Neural cell (in vitro differentiated cells): Measurements from ENCODE around the gene RNF225. TPM values are rescaled to one million over a fixed set of nuclear protein-coding genes. Genes with fewer than 3 reads are reported as not detected.

ENCODE experiments used
- H2AFZ ChIP-seq: fragments of 200-600, 300-800 bp; sonication (generic), shearing (Covaris generic); 2 replicates; pipeline ENCODE4 v1.6.0; 2014; ENCODE audit warnings: low read depth, mild to moderate bottlenecking, antibody characterized with exemption, low read length, moderate library complexity
- H3F3A ChIP-seq: fragments of 200-600 bp; shearing (Covaris generic); 2 replicates; pipeline ENCODE4 v1.6.1; 2016; ENCODE audit warnings: mild to moderate bottlenecking, moderate library complexity, mixed read lengths, antibody characterized with exemption, low read length; ENCODE audit not compliant: insufficient read depth, poor library complexity, severe bottlenecking
- H3K27ac ChIP-seq: fragments of 200-600, 300-800 bp; sonication (generic), shearing (Covaris generic); 2 replicates; pipeline ENCODE4 v1.5.1; 2014; ENCODE audit warnings: mild to moderate bottlenecking, low read length, moderate library complexity
- H3K27me3 ChIP-seq: fragments of 300-800, 200-600 bp; sonication (generic), shearing (Covaris generic); 2 replicates; pipeline ENCODE4 v1.6.0; 2014; ENCODE audit warnings: mild to moderate bottlenecking, low read depth, low read length, moderate library complexity; ENCODE audit not compliant: insufficient read depth
- H3K36me3 ChIP-seq: fragments of 300-800, 200-600 bp; sonication (generic), shearing (Covaris generic); 2 replicates; pipeline ENCODE4 v1.5.1; 2014; ENCODE audit warnings: mild to moderate bottlenecking, antibody characterized with exemption, low read length, moderate library complexity; ENCODE audit not compliant: insufficient read depth
- H3K4me2 ChIP-seq: fragments of 300-800, 200-600 bp; sonication (generic), shearing (Covaris generic); 2 replicates; pipeline ENCODE4 v1.6.0; 2014; ENCODE audit warnings: mild to moderate bottlenecking, low read length
- H3K4me3 ChIP-seq: fragments of 300-800, 200-600 bp; sonication (generic), shearing (Covaris generic); 2 replicates; pipeline ENCODE4 v1.5.1; 2014; ENCODE audit warnings: mild to moderate bottlenecking, low read length, moderate library complexity
- H3K79me2 ChIP-seq: fragments of 200-600 bp; shearing (Covaris generic); replicated peaks from 2 replicates; pipeline ENCODE4 v1.6.0; 2014; ENCODE audit warnings: mild to moderate bottlenecking, low read length, moderate library complexity; ENCODE audit not compliant: insufficient read depth
- H3K9ac ChIP-seq: fragments of 300-800, 200-600 bp; sonication (generic), shearing (Covaris generic); 2 replicates; pipeline ENCODE4 v1.6.1; 2016; ENCODE audit warnings: mild to moderate bottlenecking, low read length, mixed read lengths
- H3K9me2 ChIP-seq: fragments of 200-600 bp; shearing (Covaris generic); 2 replicates; pipeline ENCODE4 v1.6.1; 2016; ENCODE audit warnings: mild to moderate bottlenecking, low read length, mixed read lengths; ENCODE audit not compliant: insufficient read depth
- H3K9me3 ChIP-seq: fragments of 200-600, 300-800 bp; sonication (generic), shearing (Covaris generic); 2 replicates; pipeline ENCODE4 v1.6.1; 2016; ENCODE audit warnings: mild to moderate bottlenecking, mixed run types, low read length, moderate library complexity, mixed read lengths
- H4K20me1 ChIP-seq: fragments of 200-600 bp; shearing (Covaris generic); 2 replicates; pipeline ENCODE4 v1.6.1; 2016; ENCODE audit warnings: mild to moderate bottlenecking, mixed run types; ENCODE audit not compliant: insufficient read depth
- EP300 ChIP-seq: fragments of 450-650 bp; conservative IDR thresholded peaks from 2 replicates; pipeline ENCODE4 v1.6.1; 2014; ENCODE audit warnings: antibody characterized with exemption, mild to moderate bottlenecking, moderate library complexity; ENCODE audit not compliant: poor library complexity, severe bottlenecking
- EZH2 ChIP-seq: fragments of 200-600, 300-800 bp; shearing (Covaris generic), sonication (generic); IDR thresholded peaks from 2 replicates; pipeline ENCODE4 v1.6.1; 2014; ENCODE audit warnings: antibody characterized with exemption, low read length, borderline replicate concordance, mild to moderate bottlenecking; ENCODE audit not compliant: insufficient read depth, poor library complexity, severe bottlenecking
- MXI1 ChIP-seq: fragments of 450-650 bp; conservative IDR thresholded peaks from 2 replicates; pipeline ENCODE4 v1.6.1; 2014; ENCODE audit warnings: antibody characterized with exemption, mild to moderate bottlenecking; ENCODE audit not compliant: poor library complexity, severe bottlenecking
- POLR2AphosphoS5 ChIP-seq: IDR thresholded peaks from 2 replicates; pipeline ENCODE4 v1.6.1; 2012
- RAD21 ChIP-seq: fragments of 450-650 bp; conservative IDR thresholded peaks from 2 replicates; pipeline ENCODE4 v1.6.1; 2014; ENCODE audit warnings: antibody characterized with exemption, mild to moderate bottlenecking, moderate library complexity
- REST ChIP-seq: IDR thresholded peaks from 2 replicates; pipeline ENCODE4 v1.6.1; 2012; ENCODE audit warnings: borderline replicate concordance
- SMC3 ChIP-seq: fragments of 450-650 bp; conservative IDR thresholded peaks from 2 replicates; pipeline ENCODE4 v1.6.1; 2014; ENCODE audit warnings: antibody characterized with exemption, mild to moderate bottlenecking, moderate library complexity; ENCODE audit not compliant: poor library complexity
- TAF1 ChIP-seq: IDR thresholded peaks from 2 replicates; pipeline ENCODE4 v1.6.1; 2012; ENCODE audit warnings: low read depth
- polyA plus RNA-seq: library from polyadenylated mRNA; depleted of rRNA; stranded (reverse); fragments of >200 nt; gene quantifications from 2 replicates; pipeline ENCODE4 v1.2.3, GENCODE V29; 2014
- TF ChIP-seq, protein P1 (sequence below): fragments of 450-650 bp; IDR thresholded peaks from 2 replicates; pipeline ENCODE4 v1.5.1; 2014; ENCODE audit warnings: antibody characterized with exemption, mild to moderate bottlenecking, moderate library complexity; ENCODE audit not compliant: poor library complexity, severe bottlenecking

RNF225 gene
- polyA plus RNA-seq, 1 donor from 2014 or later, result not detected

GRCh38 chr19:58388175-58388526 lies 7.3 kb upstream of the RNF225 start:
- Histone ChIP-seq H3K9ac (peak overlapping the region; percentile 92), H3K9me3 (no peaks in the 10 kb centered on the region), H3K4me2 (peak overlapping the region; percentile 89), H3K27ac (peak overlapping the region; percentile 95), H4K20me1 (no peaks in the 10 kb centered on the region), H3K4me3 (peak overlapping the region; percentile 77), H2AFZ (no peak overlapping the region), H3K36me3 (no peaks in the 10 kb centered on the region), H3K79me2 (peaks cover 20% of the 10 kb centered on the region), H3K27me3 (no peaks in the 10 kb centered on the region), H3F3A (peaks cover 4% of the 10 kb centered on the region), H3K9me2 (no peaks in the 10 kb centered on the region)
- TF ChIP-seq, protein P1, sequence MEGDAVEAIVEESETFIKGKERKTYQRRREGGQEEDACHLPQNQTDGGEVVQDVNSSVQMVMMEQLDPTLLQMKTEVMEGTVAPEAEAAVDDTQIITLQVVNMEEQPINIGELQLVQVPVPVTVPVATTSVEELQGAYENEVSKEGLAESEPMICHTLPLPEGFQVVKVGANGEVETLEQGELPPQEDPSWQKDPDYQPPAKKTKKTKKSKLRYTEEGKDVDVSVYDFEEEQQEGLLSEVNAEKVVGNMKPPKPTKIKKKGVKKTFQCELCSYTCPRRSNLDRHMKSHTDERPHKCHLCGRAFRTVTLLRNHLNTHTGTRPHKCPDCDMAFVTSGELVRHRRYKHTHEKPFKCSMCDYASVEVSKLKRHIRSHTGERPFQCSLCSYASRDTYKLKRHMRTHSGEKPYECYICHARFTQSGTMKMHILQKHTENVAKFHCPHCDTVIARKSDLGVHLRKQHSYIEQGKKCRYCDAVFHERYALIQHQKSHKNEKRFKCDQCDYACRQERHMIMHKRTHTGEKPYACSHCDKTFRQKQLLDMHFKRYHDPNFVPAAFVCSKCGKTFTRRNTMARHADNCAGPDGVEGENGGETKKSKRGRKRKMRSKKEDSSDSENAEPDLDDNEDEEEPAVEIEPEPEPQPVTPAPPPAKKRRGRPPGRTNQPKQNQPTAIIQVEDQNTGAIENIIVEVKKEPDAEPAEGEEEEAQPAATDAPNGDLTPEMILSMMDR, result no peak
- TF ChIP-seq TAF1, result no peak
- no peak for TF ChIP-seq RAD21
- no peak for TF ChIP-seq POLR2AphosphoS5
- TF ChIP-seq REST, result no peak
- no peak for TF ChIP-seq SMC3
- TF ChIP-seq EP300, result no peak
- no peak for TF ChIP-seq MXI1

GRCh38 chr19:58392945-58393724 lies 2.3 kb upstream of the RNF225 start:
- Histone ChIP-seq H3K9ac (no peak overlapping the region), H3F3A (no peaks in the 10 kb centered on the region), H3K9me2 (no peaks in the 10 kb centered on the region), H3K27ac (no peak overlapping the region), H3K36me3 (no peaks in the 10 kb centered on the region), H4K20me1 (no peaks in the 10 kb centered on the region), H3K4me2 (no peak overlapping the region), H2AFZ (no peak overlapping the region), H3K9me3 (no peaks in the 10 kb centered on the region), H3K79me2 (peaks cover 10% of the 10 kb centered on the region), H3K27me3 (no peaks in the 10 kb centered on the region), H3K4me3 (no peak overlapping the region)
- TF ChIP-seq REST (no peak), MXI1 (no peak), RAD21 (no peak), EZH2 (no peak), TAF1 (no peak), POLR2AphosphoS5 (no peak), SMC3 (no peak), EP300 (no peak)
- TF ChIP-seq, protein P1, result no peak
